GM12873 (cell line): ENCODE results near the gene SLITRK5.

Experiments used
- CTCF ChIP-seq: IDR thresholded peaks from 2 replicates; pipeline ENCODE4 v1.5.1; 2012; ENCODE audit warnings: low read depth, mild to moderate bottlenecking, moderate library complexity, low read length, control low read depth; ENCODE audit not compliant: insufficient read depth; ENCODE audit errors: missing control alignments

The SLITRK5 gene

DNA sequence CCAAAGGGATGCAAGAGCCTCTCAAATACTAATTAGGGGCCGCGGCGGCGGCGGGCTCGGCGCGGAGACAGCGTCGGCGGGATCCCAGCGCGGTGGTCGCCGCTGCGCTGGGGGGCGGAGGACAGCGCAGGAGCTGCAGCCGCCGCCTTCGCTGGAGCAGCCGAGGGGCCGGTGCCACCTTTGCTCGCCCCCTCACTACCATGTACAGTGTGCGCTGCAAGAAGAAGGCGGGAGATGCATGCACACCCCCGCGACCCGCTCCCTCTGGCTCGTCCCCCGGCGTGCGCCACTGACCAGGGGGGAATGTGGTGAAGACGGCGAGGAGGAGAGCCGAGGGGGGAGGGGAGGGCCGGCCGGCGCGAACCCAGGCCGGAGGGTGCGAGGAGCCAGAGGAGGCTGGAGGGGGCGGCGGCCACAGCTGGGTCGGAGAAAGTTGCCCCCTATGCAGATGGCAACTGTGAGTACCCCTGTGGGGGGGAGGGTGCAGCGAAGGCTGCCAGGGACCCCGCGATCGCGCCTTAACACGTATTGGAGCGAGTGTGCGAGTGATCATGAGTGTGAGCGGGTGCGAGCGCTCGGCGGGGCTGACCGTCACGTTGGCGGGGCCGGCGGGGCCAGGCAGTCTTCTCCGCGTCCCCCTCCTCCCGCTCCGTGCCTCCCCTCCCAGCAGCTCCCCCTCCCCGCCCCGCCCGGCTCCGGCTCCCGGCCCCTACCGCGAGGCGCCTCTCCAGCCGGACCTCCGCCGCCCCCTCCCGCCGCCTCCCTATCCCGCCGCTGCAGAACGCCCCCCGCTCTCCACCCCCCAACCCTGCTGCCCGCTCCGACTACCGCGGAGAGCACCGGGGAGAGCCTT, 808 bp downstream of the SLITRK5 start:
- TF ChIP-seq CTCF: no peak

- no peak for TF ChIP-seq CTCF
Observed at GRCh38 chr13:87674247-87674738, 3.1 kb downstream of the SLITRK5 start.

DNA sequence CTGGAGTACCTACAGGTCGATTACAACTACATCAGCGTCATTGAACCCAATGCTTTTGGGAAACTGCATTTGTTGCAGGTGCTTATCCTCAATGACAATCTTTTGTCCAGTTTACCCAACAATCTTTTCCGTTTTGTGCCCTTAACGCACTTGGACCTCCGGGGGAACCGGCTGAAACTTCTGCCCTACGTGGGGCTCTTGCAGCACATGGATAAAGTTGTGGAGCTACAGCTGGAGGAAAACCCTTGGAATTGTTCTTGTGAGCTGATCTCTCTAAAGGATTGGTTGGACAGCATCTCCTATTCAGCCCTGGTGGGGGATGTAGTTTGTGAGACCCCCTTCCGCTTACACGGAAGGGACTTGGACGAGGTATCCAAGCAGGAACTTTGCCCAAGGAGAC, 4.7 kb downstream of the SLITRK5 start:
- TF ChIP-seq CTCF: no peak

DNA sequence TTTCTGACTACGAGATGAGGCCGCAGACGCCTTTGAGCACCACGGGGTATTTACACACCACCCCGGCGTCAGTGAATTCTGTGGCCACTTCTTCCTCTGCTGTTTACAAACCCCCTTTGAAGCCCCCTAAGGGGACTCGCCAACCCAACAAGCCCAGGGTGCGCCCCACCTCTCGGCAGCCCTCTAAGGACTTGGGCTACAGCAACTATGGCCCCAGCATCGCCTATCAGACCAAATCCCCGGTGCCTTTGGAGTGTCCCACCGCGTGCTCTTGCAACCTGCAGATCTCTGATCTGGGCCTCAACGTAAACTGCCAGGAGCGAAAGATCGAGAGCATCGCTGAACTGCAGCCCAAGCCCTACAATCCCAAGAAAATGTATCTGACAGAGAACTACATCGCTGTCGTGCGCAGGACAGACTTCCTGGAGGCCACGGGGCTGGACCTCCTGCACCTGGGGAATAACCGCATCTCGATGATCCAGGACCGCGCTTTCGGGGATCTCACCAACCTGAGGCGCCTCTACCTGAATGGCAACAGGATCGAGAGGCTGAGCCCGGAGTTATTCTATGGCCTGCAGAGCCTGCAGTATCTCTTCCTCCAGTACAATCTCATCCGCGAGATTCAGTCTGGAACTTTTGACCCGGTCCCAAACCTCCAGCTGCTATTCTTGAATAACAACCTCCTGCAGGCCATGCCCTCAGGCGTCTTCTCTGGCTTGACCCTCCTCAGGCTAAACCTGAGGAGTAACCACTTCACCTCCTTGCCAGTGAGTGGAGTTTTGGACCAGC, 5.3 kb downstream of the SLITRK5 start:
- no peak for TF ChIP-seq CTCF

DNA sequence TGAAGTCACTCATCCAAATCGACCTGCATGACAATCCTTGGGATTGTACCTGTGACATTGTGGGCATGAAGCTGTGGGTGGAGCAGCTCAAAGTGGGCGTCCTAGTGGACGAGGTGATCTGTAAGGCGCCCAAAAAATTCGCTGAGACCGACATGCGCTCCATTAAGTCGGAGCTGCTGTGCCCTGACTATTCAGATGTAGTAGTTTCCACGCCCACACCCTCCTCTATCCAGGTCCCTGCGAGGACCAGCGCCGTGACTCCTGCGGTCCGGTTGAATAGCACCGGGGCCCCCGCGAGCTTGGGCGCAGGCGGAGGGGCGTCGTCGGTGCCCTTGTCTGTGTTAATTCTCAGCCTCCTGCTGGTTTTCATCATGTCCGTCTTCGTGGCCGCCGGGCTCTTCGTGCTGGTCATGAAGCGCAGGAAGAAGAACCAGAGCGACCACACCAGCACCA, 5.9 kb downstream of the SLITRK5 start:
- TF ChIP-seq CTCF: no peak

- TF ChIP-seq CTCF: no peak
Observed at GRCh38 chr13:87677496-87678371, 6.6 kb downstream of the SLITRK5 start.
